ENCODE results near the gene NRIP3.
"Not testable (repeated sequence)": the region's sequence is repeated elsewhere in the genome, so short reads cannot be mapped to it uniquely, and the experiment has no call there.

NRIP3 gene

GRCh38 chr11:8964324-8965320, 39.2 kb downstream of the NRIP3 start, which contains the start of gene TMEM9B:
TMEM9B (minus strand) TSS chr11:8964442; CDS start chr11:8964313, 129 bp downstream.
- DNase-seq: peak; percentile 64

GRCh38 chr11:8963569-8964323, 40.1 kb downstream of the NRIP3 start:
- peak; percentile 64 for DNase-seq

- DNase-seq: no peak
Observed at GRCh38 chr11:8962841-8963240, 41.0 kb downstream of the NRIP3 start.

GRCh38 chr11:8961401-8961800, 42.4 kb downstream of the NRIP3 start:
- no peak for DNase-seq

GRCh38 chr11:8959546-8960166, 44.1 kb downstream of the NRIP3 start:
- DNase-seq: peak; percentile 25

- no peak for DNase-seq
Observed at GRCh38 chr11:8956860-8957259, 46.9 kb downstream of the NRIP3 start.

GRCh38 chr11:8948886-8949285, 54.9 kb downstream of the NRIP3 start:
- no peak for DNase-seq

GRCh38 chr11:8947230-8947943, 56.4 kb downstream of the NRIP3 start:
- no peak for DNase-seq

- DNase-seq: no peak
Observed at GRCh38 chr11:8942518-8943066, 61.2 kb downstream of the NRIP3 start, which contains the start of gene ASCL3. ASCL3 (minus strand) TSS chr11:8943016; CDS start chr11:8938161, 4,855 bp downstream.

- DNase-seq: no peak
Observed at GRCh38 chr11:8941341-8942103, 62.3 kb downstream of the NRIP3 start.

GRCh38 chr11:8937659-8938058, 66.1 kb downstream of the NRIP3 start:
- DNase-seq: no peak

GRCh38 chr11:8937159-8937558, 66.6 kb downstream of the NRIP3 start:
- no peak for DNase-seq

- not testable (repeated sequence) for DNase-seq
Observed at GRCh38 chr11:8935789-8936188, 68.0 kb downstream of the NRIP3 start.

- DNase-seq: no peak
Observed at GRCh38 chr11:8934742-8935488, 68.9 kb downstream of the NRIP3 start.

GRCh38 chr11:8933931-8934330, 69.9 kb downstream of the NRIP3 start:
- no peak for DNase-seq

GRCh38 chr11:8932564-8933180, 71.1 kb downstream of the NRIP3 start, which contains the start of gene C11orf16:
C11orf16 (minus strand) TSS chr11:8932947; CDS start chr11:8932308, 639 bp downstream.
- no peak for DNase-seq

All from NCI-H510A treated with DMSO at 0.1 percent for 48 hours (cell line).